ENCODE results near the gene KDM1B. TPM values are rescaled to one million over a fixed set of nuclear protein-coding genes. Genes with fewer than 3 reads are reported as not detected.

Gene KDM1B
- total RNA-seq (2022): 9.5 and 10.6 TPM in 2 replicates
- Bru-seq, nascent RNA: percentile 55 among the genes with signal in this experiment
- percentile 59 among the genes with signal in this experiment for BruChase-seq, experiment 1, labeled RNA remaining after a 2-hour chase
- BruChase-seq, experiment 2, labeled RNA remaining after a 6-hour chase: percentile 61 among the genes with signal in this experiment
- long read RNA-seq, partial matches to known transcripts: 0 of 5 reads
- long read RNA-seq, other reads (novel, unspliced or antisense): 4 of 5 reads

DNA sequence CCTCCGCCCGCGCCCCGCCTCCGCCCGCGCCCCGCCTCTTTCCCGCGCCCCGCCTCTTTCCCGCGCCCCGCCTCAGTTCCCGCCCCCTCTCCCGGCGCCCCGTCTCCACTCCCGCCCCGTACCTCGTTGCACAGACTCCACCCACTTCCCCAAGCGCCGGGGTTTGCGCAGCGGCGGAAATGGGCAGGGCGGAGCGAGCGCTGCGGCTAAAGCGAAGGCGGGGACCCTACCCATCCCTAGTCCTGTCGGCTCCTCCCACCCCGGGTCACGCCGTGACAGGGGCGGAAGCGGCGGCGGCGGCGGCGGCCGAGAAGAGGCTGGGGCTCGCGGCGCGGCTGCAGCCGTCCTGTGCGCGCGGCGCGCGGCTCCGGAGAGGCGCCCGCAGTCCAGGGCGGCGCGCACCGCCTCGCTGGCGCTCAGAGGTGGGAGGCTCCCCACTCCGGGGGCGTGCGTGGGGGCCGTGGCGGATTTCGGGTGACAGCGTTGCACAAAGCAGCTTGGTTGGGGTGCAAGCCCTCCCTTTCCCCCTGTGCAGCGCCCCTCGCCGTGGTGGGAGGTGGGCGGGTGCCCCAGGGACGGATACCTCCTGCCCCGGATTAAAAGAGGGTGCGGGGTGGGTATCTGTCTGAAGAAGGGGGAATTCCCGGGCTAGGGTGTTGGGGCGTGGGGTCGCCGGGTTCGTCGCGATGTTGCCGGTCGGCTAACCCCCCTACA, at the start of gene KDM1B:
Gene KDM1B, plus strand, starts transcription at position 273 of the 714 bp plus-strand sequence. CDS start 4,474 bp downstream, outside the sequence.
- Mint-ChIP-seq H3K4me3 (ENCODE audit: unreplicated experiment) (peak within 1 kb of the TSS; percentile 99), H3K9me3 (ENCODE audit: unreplicated experiment) (no peaks in the 10 kb centered on the region), H3K36me3 (ENCODE audit: insufficient read depth, unreplicated experiment) (peaks cover 12% of the 10 kb centered on the region), H3K4me1 (ENCODE audit: low read depth, unreplicated experiment) (no peaks in the 10 kb centered on the region), H3K27ac (ENCODE audit: unreplicated experiment) (peak within 1 kb of the TSS; percentile 99), H3K27me3 (ENCODE audit: insufficient read depth, unreplicated experiment) (no peaks in the 10 kb centered on the region)
- peak; percentile 98 for DNase-seq
- Histone ChIP-seq H3K4me3 (ENCODE audit: low read depth, low read length) (peak within 1 kb of the TSS; percentile 98), H3K27me3 (replicated peaks; ENCODE audit: control insufficient read depth, insufficient read depth, low read length) (no peaks in the 10 kb centered on the region), H3K36me3 (ENCODE audit: control insufficient read depth, insufficient read depth, low read length) (no peaks in the 10 kb centered on the region), H3K9me3 (no peaks in the 10 kb centered on the region), H3K4me1 (no peaks in the 10 kb centered on the region)
- CTCF ChIA-PET: interaction anchor here (0.6 kb wide), 1 partner anchor 173 kb away, joined by 3 read pairs; no protein-coding TSS in a partner anchor
- TF ChIP-seq CTCF (IDR thresholded peaks at IDR 0.05; ENCODE audit: insufficient read depth in 1 of 2, low read depth in 1 of 2, low read length in 1 of 2, severe bottlenecking in 1 of 2, unreplicated experiment in 1 of 2): no peak
- BruUV-seq (replicated peaks): no TSS peak
- intact Hi-C loops (cut with micrococcal nuclease; ENCODE audit: unreplicated experiment): loop anchor here (5.0 kb wide), 2 partner anchors 87 to 107 kb away; partner anchors contain the start of gene DEK
- POLR2A ChIA-PET: interaction anchor here (1.2 kb wide), 1 partner anchor 448 kb away, joined by 3 read pairs; the partner anchor contains the start of gene NUP153

- Mint-ChIP-seq H3K4me3 (ENCODE audit: unreplicated experiment) (no peak overlapping the region), H3K27me3 (ENCODE audit: insufficient read depth, unreplicated experiment) (no peaks in the 10 kb centered on the region), H3K27ac (ENCODE audit: unreplicated experiment) (no peak overlapping the region), H3K4me1 (ENCODE audit: low read depth, unreplicated experiment) (no peaks in the 10 kb centered on the region), H3K36me3 (ENCODE audit: insufficient read depth, unreplicated experiment) (no peaks in the 10 kb centered on the region), H3K9me3 (ENCODE audit: unreplicated experiment) (peaks cover 10% of the 10 kb centered on the region)
- ChIA-PET POLR2A (no interaction called here), CTCF (no interaction called here)
- DNase-seq: no peak
- BruUV-seq (replicated peaks): no TSS peak
- no peak for TF ChIP-seq CTCF (IDR thresholded peaks at IDR 0.05; ENCODE audit: insufficient read depth in 1 of 2, low read depth in 1 of 2, low read length in 1 of 2, severe bottlenecking in 1 of 2, unreplicated experiment in 1 of 2)
- intact Hi-C loops (cut with micrococcal nuclease; ENCODE audit: unreplicated experiment): no loop called here
- H3K4me1 ChIP-seq: no peaks in the 10 kb centered on the region
- no peaks in the 10 kb centered on the region for H3K36me3 ChIP-seq (ENCODE audit: control insufficient read depth, insufficient read depth, low read length)
- no peaks in the 10 kb centered on the region for H3K27me3 ChIP-seq (replicated peaks; ENCODE audit: control insufficient read depth, insufficient read depth, low read length)
- no peak overlapping the region for H3K4me3 ChIP-seq (ENCODE audit: low read depth, low read length)
- peaks cover 8% of the 10 kb centered on the region for H3K9me3 ChIP-seq
These were observed 48.2 kb upstream of the KDM1B start for GRCh38 chr6:18107061-18107460.

DNA sequence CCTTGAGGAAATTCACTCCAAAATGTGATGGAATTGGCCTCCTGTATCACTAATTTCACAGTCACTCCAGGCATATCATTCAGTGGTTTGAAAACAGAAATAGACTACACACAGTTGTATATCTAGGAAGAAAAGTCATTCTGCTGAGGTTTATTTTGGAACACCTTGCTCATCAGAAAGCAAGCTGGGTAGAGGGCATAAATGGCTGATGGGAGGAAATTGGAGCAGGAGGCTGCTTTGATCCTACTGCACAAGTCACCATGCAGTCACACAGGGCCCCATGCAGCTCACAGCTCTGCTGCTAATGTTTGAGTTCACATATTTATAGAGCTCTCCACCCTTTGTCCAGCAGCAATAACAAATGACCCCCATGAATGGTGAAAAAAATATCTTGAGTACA, 45.1 kb upstream of the KDM1B start:
- DNase-seq: no peak
- intact Hi-C loops (cut with micrococcal nuclease; ENCODE audit: unreplicated experiment): no loop called here
- Mint-ChIP-seq H3K36me3 (ENCODE audit: insufficient read depth, unreplicated experiment) (no peaks in the 10 kb centered on the region), H3K27ac (ENCODE audit: unreplicated experiment) (no peak overlapping the region), H3K27me3 (ENCODE audit: insufficient read depth, unreplicated experiment) (peaks cover 7% of the 10 kb centered on the region), H3K4me1 (ENCODE audit: low read depth, unreplicated experiment) (no peaks in the 10 kb centered on the region), H3K9me3 (ENCODE audit: unreplicated experiment) (peaks cover 10% of the 10 kb centered on the region), H3K4me3 (ENCODE audit: unreplicated experiment) (no peak overlapping the region)
- Histone ChIP-seq H3K9me3 (peaks cover 8% of the 10 kb centered on the region), H3K36me3 (ENCODE audit: control insufficient read depth, insufficient read depth, low read length) (no peaks in the 10 kb centered on the region), H3K4me1 (no peaks in the 10 kb centered on the region), H3K4me3 (ENCODE audit: low read depth, low read length) (no peak overlapping the region), H3K27me3 (replicated peaks; ENCODE audit: control insufficient read depth, insufficient read depth, low read length) (no peaks in the 10 kb centered on the region)
- BruUV-seq (replicated peaks): no TSS peak
- CTCF ChIA-PET: interaction anchor here (1.1 kb wide), 1 partner anchor 12 kb away, joined by 3 read pairs; the partner anchor contains the start of gene NHLRC1
- POLR2A ChIA-PET: no interaction called here
- no peak for TF ChIP-seq CTCF (IDR thresholded peaks at IDR 0.05; ENCODE audit: insufficient read depth in 1 of 2, low read depth in 1 of 2, low read length in 1 of 2, severe bottlenecking in 1 of 2, unreplicated experiment in 1 of 2)

Data from Caco-2 (cell line).